HFFc6 (cell line): ENCODE results near the gene SCD5. TPM values are rescaled to one million over a fixed set of nuclear protein-coding genes. Genes with fewer than 3 reads are reported as not detected.

ENCODE experiments used
- DNase-seq: peaks from one replicate; pipeline ENCODE4 v3.0.0-alpha.2; 2018
- H3K27ac Mint-ChIP-seq: 2 replicates; pipeline ENCODE4 v1.8.0; 2020; ENCODE audit warnings: mild to moderate bottlenecking, mixed read lengths
- H3K27me3 Mint-ChIP-seq: 2 replicates; pipeline ENCODE4 v1.8.0; 2021; ENCODE audit warnings: mild to moderate bottlenecking, moderate library complexity, mixed read lengths; ENCODE audit not compliant: insufficient read depth
- H3K36me3 Mint-ChIP-seq: 2 replicates; pipeline ENCODE4 v1.8.0; 2021; ENCODE audit warnings: low read depth, mixed read lengths
- H3K4me1 Mint-ChIP-seq: 2 replicates; pipeline ENCODE4 v1.8.0; 2020; ENCODE audit warnings: low read depth, mixed read lengths
- H3K4me3 Mint-ChIP-seq: 2 replicates; pipeline ENCODE4 v1.8.0; 2020; ENCODE audit warnings: mild to moderate bottlenecking, moderate library complexity, mixed read lengths
- H3K9me3 Mint-ChIP-seq: 2 replicates; pipeline ENCODE4 v1.8.0; 2020; ENCODE audit warnings: mild to moderate bottlenecking, mixed read lengths
- total RNA-seq, 6 experiments: library from RNA; stranded (reverse); fragmentation: NEBNext Ultra II Directional; extraction: Animal tissue kit (Norgen Biotek cat#: 25700); gene quantifications; 2 replicates in 1 of 6; 3 replicates in 5 of 6; pipeline ENCODE4 v1.2.3, GENCODE V29; 2021
- TF ChIP-seq, protein P1 (sequence below): fragments of 200-600 bp; sonication (generic); IDR thresholded peaks from 2 replicates; pipeline ENCODE4 v1.5.0; 2021; ENCODE audit warnings: antibody characterized with exemption, mild to moderate bottlenecking

Gene SCD5
- total RNA-seq, 6 experiments from 2014 or later = 28.4 to 36.4 (median 32.0) TPM

GRCh38 chr4:82638479-82638878, 160.1 kb downstream of the SCD5 start:
- Mint-ChIP-seq H3K27ac (no peak overlapping the region), H3K36me3 (peaks cover 4% of the 10 kb centered on the region), H3K4me3 (no peak overlapping the region), H3K9me3 (no peaks in the 10 kb centered on the region), H3K27me3 (peaks cover 8% of the 10 kb centered on the region), H3K4me1 (peaks cover 7% of the 10 kb centered on the region; the same call in 1 of the 2 replicates)
- TF ChIP-seq, protein P1, sequence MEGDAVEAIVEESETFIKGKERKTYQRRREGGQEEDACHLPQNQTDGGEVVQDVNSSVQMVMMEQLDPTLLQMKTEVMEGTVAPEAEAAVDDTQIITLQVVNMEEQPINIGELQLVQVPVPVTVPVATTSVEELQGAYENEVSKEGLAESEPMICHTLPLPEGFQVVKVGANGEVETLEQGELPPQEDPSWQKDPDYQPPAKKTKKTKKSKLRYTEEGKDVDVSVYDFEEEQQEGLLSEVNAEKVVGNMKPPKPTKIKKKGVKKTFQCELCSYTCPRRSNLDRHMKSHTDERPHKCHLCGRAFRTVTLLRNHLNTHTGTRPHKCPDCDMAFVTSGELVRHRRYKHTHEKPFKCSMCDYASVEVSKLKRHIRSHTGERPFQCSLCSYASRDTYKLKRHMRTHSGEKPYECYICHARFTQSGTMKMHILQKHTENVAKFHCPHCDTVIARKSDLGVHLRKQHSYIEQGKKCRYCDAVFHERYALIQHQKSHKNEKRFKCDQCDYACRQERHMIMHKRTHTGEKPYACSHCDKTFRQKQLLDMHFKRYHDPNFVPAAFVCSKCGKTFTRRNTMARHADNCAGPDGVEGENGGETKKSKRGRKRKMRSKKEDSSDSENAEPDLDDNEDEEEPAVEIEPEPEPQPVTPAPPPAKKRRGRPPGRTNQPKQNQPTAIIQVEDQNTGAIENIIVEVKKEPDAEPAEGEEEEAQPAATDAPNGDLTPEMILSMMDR = 0 out of 2 replicates have a peak, but pooled peaks have one; percentile 8
- no peak for DNase-seq

DNA sequence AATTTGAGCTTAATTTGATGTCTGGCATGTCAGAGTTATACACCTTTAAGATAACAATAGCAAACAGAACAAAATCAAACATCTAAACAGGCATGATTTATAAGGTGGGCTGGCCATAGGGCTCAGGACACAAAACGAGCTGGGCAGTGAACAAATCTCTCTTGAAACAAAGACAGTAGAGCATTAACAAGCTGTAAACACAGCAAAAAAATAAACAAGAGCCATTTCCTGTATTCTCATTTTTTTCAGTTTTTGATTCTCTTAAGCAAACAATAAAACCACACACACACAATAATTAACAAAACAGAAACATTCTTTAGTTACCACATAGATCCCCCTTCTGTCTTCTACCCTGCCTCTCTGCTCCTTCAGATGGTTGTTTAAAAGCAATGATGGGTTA, 168.5 kb downstream of the SCD5 start:
- H3K9me3 Mint-ChIP-seq = no peaks in the 10 kb centered on the region
- TF ChIP-seq, protein P1 = no peak
- DNase-seq = no peak
- H3K4me3 Mint-ChIP-seq = no peak overlapping the region
- H3K4me1 Mint-ChIP-seq = peaks cover 19% of the 10 kb centered on the region
- peaks cover 7% of the 10 kb centered on the region for H3K27me3 Mint-ChIP-seq
- no peak overlapping the region for H3K27ac Mint-ChIP-seq
- peaks cover 3% of the 10 kb centered on the region for H3K36me3 Mint-ChIP-seq

GRCh38 chr4:82629238-82630000, 169.2 kb downstream of the SCD5 start:
- Mint-ChIP-seq H3K9me3 (no peaks in the 10 kb centered on the region), H3K27ac (no peak overlapping the region), H3K4me1 (peaks cover 19% of the 10 kb centered on the region), H3K4me3 (no peak overlapping the region), H3K36me3 (no peaks in the 10 kb centered on the region; the same call in 1 of the 2 replicates), H3K27me3 (peaks cover 7% of the 10 kb centered on the region)
- DNase-seq = peak; percentile 17
- TF ChIP-seq, protein P1 = no peak

GRCh38 chr4:82626251-82626868, 172.2 kb downstream of the SCD5 start:
- Mint-ChIP-seq H3K9me3 (no peaks in the 10 kb centered on the region), H3K36me3 (no peaks in the 10 kb centered on the region), H3K4me3 (no peak overlapping the region)

GRCh38 chr4:82624819-82625218, 173.8 kb downstream of the SCD5 start:
- no peaks in the 10 kb centered on the region for H3K9me3 Mint-ChIP-seq
- H3K27me3 Mint-ChIP-seq = peaks cover 17% of the 10 kb centered on the region
- no peaks in the 10 kb centered on the region for H3K36me3 Mint-ChIP-seq
- H3K4me1 Mint-ChIP-seq = peaks cover 17% of the 10 kb centered on the region
- no peak overlapping the region for H3K27ac Mint-ChIP-seq
- no peak overlapping the region for H3K4me3 Mint-ChIP-seq
- TF ChIP-seq, protein P1 = no peak
- DNase-seq = no peak

More at GRCh38 chr4:82626251-82626868, 172.2 kb downstream of the SCD5 start:
- TF ChIP-seq, protein P1 = no peak
- Mint-ChIP-seq H3K4me1 (peaks cover 24% of the 10 kb centered on the region), H3K27ac (no peak overlapping the region), H3K27me3 (peaks cover 7% of the 10 kb centered on the region)
- no peak for DNase-seq
